ENCODE measurements around the gene ARHGAP27. TPM values are rescaled to one million over a fixed set of nuclear protein-coding genes. Genes with fewer than 3 reads are reported as not detected.

The ARHGAP27 gene
- total RNA-seq, 1 donor from 2014 or later, result 155 TPM

DNA sequence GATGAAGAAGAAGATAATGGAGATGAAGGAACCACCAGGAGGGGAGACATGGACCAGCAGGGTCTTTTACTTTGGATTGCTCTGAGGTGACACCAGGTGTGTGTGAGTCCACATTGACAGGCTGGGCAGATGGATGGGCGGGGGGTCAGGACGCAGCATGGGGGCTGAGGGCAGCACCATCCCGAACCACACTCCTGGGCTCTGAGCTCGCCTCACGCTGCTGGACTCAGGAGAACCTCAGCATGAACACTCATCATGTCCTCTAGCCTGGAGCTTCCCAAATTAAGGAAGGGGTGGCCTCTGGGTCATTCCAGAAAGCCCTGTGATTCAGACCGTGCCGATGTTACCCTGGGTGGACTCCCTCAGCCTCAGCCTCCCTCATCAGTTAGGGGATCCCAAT, 65.5 kb downstream of the ARHGAP27 start:
- Mint-ChIP-seq H3K27ac (ENCODE audit: unreplicated experiment) (no peak overlapping the region), H3K9me3 (ENCODE audit: unreplicated experiment) (no peaks in the 10 kb centered on the region), H3K27me3 (ENCODE audit: unreplicated experiment) (peaks cover 3% of the 10 kb centered on the region), H3K4me1 (ENCODE audit: unreplicated experiment) (peaks cover 9% of the 10 kb centered on the region), H3K36me3 (ENCODE audit: low read depth, unreplicated experiment) (no peaks in the 10 kb centered on the region), H3K4me3 (ENCODE audit: unreplicated experiment) (no peak overlapping the region)
- TF ChIP-seq CTCF (IDR thresholded peaks at IDR 0.05; ENCODE audit: unreplicated experiment), result no peak
- no peak for DNase-seq (ENCODE audit: low spot score)

GRCh38 chr17:45366691-45367090, 66.0 kb downstream of the ARHGAP27 start:
- Mint-ChIP-seq H3K27ac (ENCODE audit: unreplicated experiment) (no peak overlapping the region), H3K9me3 (ENCODE audit: unreplicated experiment) (no peaks in the 10 kb centered on the region), H3K27me3 (ENCODE audit: unreplicated experiment) (peaks cover 3% of the 10 kb centered on the region), H3K4me1 (ENCODE audit: unreplicated experiment) (peaks cover 6% of the 10 kb centered on the region), H3K4me3 (ENCODE audit: unreplicated experiment) (no peak overlapping the region), H3K36me3 (ENCODE audit: low read depth, unreplicated experiment) (no peaks in the 10 kb centered on the region)
- no peak for TF ChIP-seq CTCF (IDR thresholded peaks at IDR 0.05; ENCODE audit: unreplicated experiment)
- no peak for DNase-seq (ENCODE audit: low spot score)

GRCh38 chr17:45366049-45366448, 66.6 kb downstream of the ARHGAP27 start:
- peaks cover 3% of the 10 kb centered on the region for H3K27me3 Mint-ChIP-seq (ENCODE audit: unreplicated experiment)
- DNase-seq (ENCODE audit: low spot score), result no peak
- H3K9me3 Mint-ChIP-seq (ENCODE audit: unreplicated experiment), result no peaks in the 10 kb centered on the region
- TF ChIP-seq CTCF (IDR thresholded peaks at IDR 0.05; ENCODE audit: unreplicated experiment), result no peak
- H3K36me3 Mint-ChIP-seq (ENCODE audit: low read depth, unreplicated experiment), result no peaks in the 10 kb centered on the region
- H3K27ac Mint-ChIP-seq (ENCODE audit: unreplicated experiment), result no peak overlapping the region
- no peak overlapping the region for H3K4me3 Mint-ChIP-seq (ENCODE audit: unreplicated experiment)
- H3K4me1 Mint-ChIP-seq (ENCODE audit: unreplicated experiment), result peaks cover 6% of the 10 kb centered on the region

GRCh38 chr17:45364531-45365390, 67.9 kb downstream of the ARHGAP27 start:
- H3K9me3 Mint-ChIP-seq (ENCODE audit: unreplicated experiment), result no peaks in the 10 kb centered on the region
- no peak overlapping the region for H3K4me3 Mint-ChIP-seq (ENCODE audit: unreplicated experiment)
- no peak for TF ChIP-seq CTCF (IDR thresholded peaks at IDR 0.05; ENCODE audit: unreplicated experiment)
- H3K4me1 Mint-ChIP-seq (ENCODE audit: unreplicated experiment), result peaks cover 6% of the 10 kb centered on the region
- no peaks in the 10 kb centered on the region for H3K36me3 Mint-ChIP-seq (ENCODE audit: low read depth, unreplicated experiment)
- H3K27ac Mint-ChIP-seq (ENCODE audit: unreplicated experiment), result peak overlapping the region; percentile 88
- peak; percentile 32 for DNase-seq (ENCODE audit: low spot score)
- peaks cover 2% of the 10 kb centered on the region for H3K27me3 Mint-ChIP-seq (ENCODE audit: unreplicated experiment)

- H3K4me1 Mint-ChIP-seq (ENCODE audit: unreplicated experiment), result peaks cover 6% of the 10 kb centered on the region
- H3K36me3 Mint-ChIP-seq (ENCODE audit: low read depth, unreplicated experiment), result no peaks in the 10 kb centered on the region
- no peak for DNase-seq (ENCODE audit: low spot score)
- no peak for TF ChIP-seq CTCF (IDR thresholded peaks at IDR 0.05; ENCODE audit: unreplicated experiment)
- H3K4me3 Mint-ChIP-seq (ENCODE audit: unreplicated experiment), result no peak overlapping the region
- no peaks in the 10 kb centered on the region for H3K9me3 Mint-ChIP-seq (ENCODE audit: unreplicated experiment)
- no peak overlapping the region for H3K27ac Mint-ChIP-seq (ENCODE audit: unreplicated experiment)
- H3K27me3 Mint-ChIP-seq (ENCODE audit: unreplicated experiment), result peaks cover 2% of the 10 kb centered on the region
These were observed 69.2 kb downstream of the ARHGAP27 start for GRCh38 chr17:45363498-45363897.

Measured in endothelial cell (in vitro differentiated cells).